H1 (cell line): Measurements from ENCODE around the gene PTPN12. TPM values are rescaled to one million over a fixed set of nuclear protein-coding genes. Genes with fewer than 3 reads are reported as not detected.

ENCODE experiments used
- CTCF ChIA-PET: fragments of 300-600 bp; sonication (Branson Sonifier 250); formaldehyde crosslinking; loops from one replicate; lab custom pipeline; 2021; ENCODE audit not compliant: partially characterized antibody; lab: Charles Lee
- POLR2A ChIA-PET: fragments of 300-600 bp; sonication (Branson Sonifier 250); formaldehyde crosslinking; loops from one replicate; lab custom pipeline; 2021; ENCODE audit warnings: inconsistent platforms; ENCODE audit not compliant: partially characterized antibody; lab: Charles Lee
- DNase-seq, 2 experiments: peaks; one replicate each; pipeline versions ENCODE4 v3.0.0 to v3.0.0-alpha.2; 2010 to 2022; ENCODE audit warnings: low spot score in 2 of 2, low read depth in 1 of 2, mixed read lengths in 1 of 2
- FAIRE-seq: peaks from 2 replicates; lab custom pipeline; 2011; peaks lifted over from hg19 to GRCh38; lab: Jason Lieb, UNC
- H2AFZ ChIP-seq: 2 replicates; pipeline ENCODE4 v1.8.1; 2012; ENCODE audit warnings: low read length, inconsistent platforms
- H2AK5ac ChIP-seq: 2 replicates; pipeline ENCODE4 v1.6.1; 2013; ENCODE audit warnings: low read depth, low read length
- H2BK120ac ChIP-seq: replicated peaks from 2 replicates; pipeline ENCODE3; 2013; ENCODE audit warnings: low read depth, low read length, inconsistent platforms
- H2BK12ac ChIP-seq: 2 replicates; pipeline ENCODE4 v1.6.1; 2013; ENCODE audit warnings: low read depth, low read length
- H2BK15ac ChIP-seq: 2 replicates; pipeline ENCODE4 v1.6.1; 2013; ENCODE audit warnings: low read length
- H2BK20ac ChIP-seq: 2 replicates; pipeline ENCODE4 v1.6.1; 2013; ENCODE audit warnings: low read length
- H2BK5ac ChIP-seq: 2 replicates; pipeline ENCODE4 v1.6.1; 2013; ENCODE audit warnings: low read depth, low read length
- H3K14ac ChIP-seq: 2 replicates; pipeline ENCODE4 v1.6.1; 2013; ENCODE audit warnings: inconsistent platforms; ENCODE audit not compliant: insufficient read length
- H3K18ac ChIP-seq: 2 replicates; pipeline ENCODE4 v1.6.1; 2013; ENCODE audit warnings: low read length; ENCODE audit errors: extremely low read depth
- H3K23ac ChIP-seq: 2 replicates; pipeline ENCODE4 v1.6.1; 2013; ENCODE audit warnings: inconsistent platforms; ENCODE audit not compliant: insufficient read length
- H3K23me2 ChIP-seq: 2 replicates; pipeline ENCODE4 v1.6.1; 2013; ENCODE audit warnings: low read depth, low read length
- H3K27ac ChIP-seq: 2 replicates; pipeline ENCODE4 v1.6.1; 2011; ENCODE audit warnings: low read depth, low read length, inconsistent platforms
- H3K27me3 ChIP-seq, 4 experiments: replicated peaks in 1 of 4; 1 replicate in 1 of 4; 2 replicates in 3 of 4; pipeline versions ENCODE4 v1.6.1 to v1.8.1; 2011 to 2013; ENCODE audit warnings: low read length in 3 of 4, mild to moderate bottlenecking in 3 of 4, inconsistent platforms in 2 of 4, mixed read lengths in 2 of 4, moderate library complexity in 1 of 4; ENCODE audit not compliant: control insufficient read depth in 3 of 4, insufficient read depth in 3 of 4; ENCODE audit errors: extremely low read depth in 1 of 4
- H3K36me3 ChIP-seq, 4 experiments: 2 replicates each; pipeline versions ENCODE4 v1.6.1 to v1.8.1; 2011 to 2013; ENCODE audit warnings: mild to moderate bottlenecking in 4 of 4, low read length in 3 of 4, moderate library complexity in 2 of 4, control low read depth in 1 of 4, inconsistent platforms in 1 of 4; ENCODE audit not compliant: insufficient read depth in 4 of 4, control insufficient read depth in 2 of 4
- H3K4ac ChIP-seq: replicated peaks from 2 replicates; pipeline ENCODE3; 2013; ENCODE audit warnings: low read length, low read depth, mixed read lengths, inconsistent platforms; ENCODE audit not compliant: insufficient read length
- H3K4me1 ChIP-seq, 4 experiments: replicated peaks in 1 of 4; 1 replicate in 1 of 4; 2 replicates in 3 of 4; pipeline versions ENCODE4 v1.6.1 to v1.8.1; 2011 to 2013; ENCODE audit warnings: low read length in 3 of 4, inconsistent platforms in 2 of 4, mixed read lengths in 1 of 4; ENCODE audit not compliant: insufficient read depth in 4 of 4, control insufficient read depth in 3 of 4
- H3K4me2 ChIP-seq, 2 experiments: 2 replicates each; pipeline versions ENCODE4 v1.6.1 to v1.8.1; 2011 to 2013; ENCODE audit warnings: low read depth in 2 of 2, low read length in 2 of 2, control low read depth in 1 of 2, inconsistent platforms in 1 of 2, mild to moderate bottlenecking in 1 of 2; ENCODE audit not compliant: insufficient read depth in 1 of 2
- H3K4me3 ChIP-seq, 4 experiments: fragments of 200-600, 300-600 bp in 1 of 4; sonication (generic), shearing (Covaris generic), sonication (Bioruptor Twin) in 1 of 4; 2 replicates each; pipeline versions ENCODE4 v1.5.1 to v1.8.1; 2011 to 2016; ENCODE audit warnings: low read length in 4 of 4, low read depth in 3 of 4, control low read depth in 2 of 4, inconsistent platforms in 2 of 4, mild to moderate bottlenecking in 2 of 4, mixed read lengths in 1 of 4, moderate library complexity in 1 of 4; ENCODE audit not compliant: insufficient read depth in 2 of 4; ENCODE audit errors: extremely low read depth in 1 of 4
- H3K56ac ChIP-seq: replicated peaks from 2 replicates; pipeline ENCODE3; 2013; ENCODE audit warnings: low read depth, mild to moderate bottlenecking, mixed read lengths, low read length, inconsistent platforms; ENCODE audit not compliant: insufficient read length
- H3K79me1 ChIP-seq: 2 replicates; pipeline ENCODE4 v1.6.1; 2013; ENCODE audit warnings: low read depth, low read length, control low read depth
- H3K79me2 ChIP-seq, 2 experiments: 2 replicates each; pipeline versions ENCODE4 v1.6.1 to v1.8.1; 2012 to 2013; ENCODE audit warnings: low read length in 2 of 2, mild to moderate bottlenecking in 2 of 2, inconsistent platforms in 1 of 2; ENCODE audit not compliant: insufficient read depth in 2 of 2, control insufficient read depth in 1 of 2
- H3K9ac ChIP-seq, 4 experiments: replicated peaks in 1 of 4; 1 replicate in 1 of 4; 2 replicates in 3 of 4; pipeline versions ENCODE4 v1.6.1 to v1.8.1; 2011 to 2013; ENCODE audit warnings: low read depth in 3 of 4, low read length in 3 of 4, control low read depth in 2 of 4, mild to moderate bottlenecking in 2 of 4, moderate library complexity in 2 of 4, inconsistent platforms in 1 of 4; ENCODE audit errors: extremely low read depth in 1 of 4
- H3K9me3 ChIP-seq, 2 experiments: 2 replicates each; pipeline versions ENCODE4 v1.6.1 to v1.8.1; 2012 to 2013; ENCODE audit warnings: mild to moderate bottlenecking in 2 of 2, moderate library complexity in 2 of 2, control low read depth in 1 of 2, inconsistent platforms in 1 of 2, low read depth in 1 of 2, low read length in 1 of 2, mixed read lengths in 1 of 2; ENCODE audit not compliant: insufficient read depth in 2 of 2
- H4K20me1 ChIP-seq, 2 experiments: replicated peaks in 1 of 2; 2 replicates each; pipeline versions ENCODE3 to v1.8.1; 2011 to 2013; ENCODE audit warnings: inconsistent platforms in 2 of 2, low read length in 2 of 2, mild to moderate bottlenecking in 1 of 2; ENCODE audit not compliant: insufficient read depth in 2 of 2, control insufficient read depth in 1 of 2
- H4K5ac ChIP-seq: 2 replicates; pipeline ENCODE4 v1.6.1; 2013; ENCODE audit warnings: low read length, low read depth, mixed read lengths, inconsistent platforms; ENCODE audit not compliant: insufficient read length
- H4K8ac ChIP-seq: 2 replicates; pipeline ENCODE4 v1.8.0; 2013; ENCODE audit warnings: mild to moderate bottlenecking, moderate library complexity, low read length, inconsistent platforms; ENCODE audit not compliant: insufficient read depth; ENCODE audit errors: extremely low read depth
- H4K91ac ChIP-seq: replicated peaks from 2 replicates; pipeline ENCODE3; 2013; ENCODE audit warnings: low read length, mixed read lengths, inconsistent platforms; ENCODE audit not compliant: insufficient read length
- EGR1 ChIP-seq: IDR thresholded peaks from 2 replicates; pipeline ENCODE4 v1.6.1; 2011; ENCODE audit warnings: low read depth, low read length, borderline replicate concordance
- RFX5 ChIP-seq: IDR thresholded peaks from 2 replicates; pipeline ENCODE4 v1.6.1; 2011; ENCODE audit warnings: low read depth, low read length, improper control_type of control experiment, borderline replicate concordance
- SAP30 ChIP-seq: fragments of 300-600 bp; sonication (generic); IDR thresholded peaks from 2 replicates; pipeline ENCODE4 v1.7.1; 2012; ENCODE audit warnings: low read length, moderate library complexity, mild to moderate bottlenecking, inconsistent platforms; ENCODE audit not compliant: insufficient read depth, insufficient replicate concordance
- SIRT6 ChIP-seq: IDR thresholded peaks from one replicate; pipeline ENCODE4 v1.7.1; 2012; ENCODE audit warnings: low read length, inconsistent platforms
- SIX5 ChIP-seq: IDR thresholded peaks from 2 replicates; pipeline ENCODE4 v1.6.1; 2011; ENCODE audit warnings: mild to moderate bottlenecking, low read depth, low read length
- SP2 ChIP-seq: IDR thresholded peaks from 2 replicates; pipeline ENCODE4 v1.6.1; 2012; ENCODE audit warnings: mild to moderate bottlenecking, low read length, inconsistent platforms
- ZNF274 ChIP-seq: IDR thresholded peaks from 2 replicates; pipeline ENCODE4 v1.7.0; 2012; ENCODE audit warnings: low read length, borderline replicate concordance; ENCODE audit errors: extremely low read depth
- polyA plus RNA-seq, 7 experiments: library from polyadenylated mRNA; depleted of rRNA in 3 of 7; stranded (reverse) in 5 of 7; unstranded in 2 of 7; fragments of >200 nt in 5 of 7; fragments of 200-250 nt in 2 of 7; gene quantifications; 1 replicate in 5 of 7; 2 replicates in 1 of 7; 4 replicates in 1 of 7; pipeline versions ENCODE4 v1.2.1 to v1.2.3, GENCODE V29; 2011 to 2013; ENCODE audit warnings: missing spikeins in 2 of 7, mixed read lengths in 2 of 7
- total RNA-seq: library from RNA; stranded (reverse); fragmentation: NEBNext Ultra II Directional; extraction: Animal tissue kit (Norgen Biotek cat#: 25700); gene quantifications from 2 replicates; pipeline ENCODE4 v1.2.1, GENCODE V29; 2021

The PTPN12 gene
- total and polyA plus RNA-seq, 2 of the 8 experiments (the other 6 are each of a cell fraction or from before 2014, with no cell fraction given): 39.7 to 132 TPM

DNA sequence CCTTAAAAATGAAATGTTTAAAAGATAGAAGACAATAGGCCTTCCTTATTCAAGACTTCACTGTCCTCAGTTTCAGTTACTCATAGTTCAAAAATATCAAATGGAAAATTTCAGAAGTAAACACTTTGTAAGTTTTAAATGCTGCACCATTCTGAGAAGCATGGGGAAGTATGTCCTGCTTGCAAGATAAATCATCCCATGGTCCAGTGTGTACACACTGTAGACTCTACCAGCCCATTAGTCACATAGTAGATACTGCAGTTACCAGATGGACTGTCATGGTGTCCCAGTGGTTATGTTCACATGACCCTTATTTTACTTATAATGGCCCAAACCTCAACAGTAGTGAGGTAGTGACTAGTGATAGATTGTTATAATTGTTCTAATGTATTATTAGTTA, 69.5 kb downstream of the PTPN12 start:
- Histone ChIP-seq H4K8ac (no peak overlapping the region), H3K9me3 (no peaks in the 10 kb centered on the region), H3K14ac (no peak overlapping the region), H3K79me1 (no peaks in the 10 kb centered on the region), H3K79me2 (no peaks in the 10 kb centered on the region), H3K23ac (no peak overlapping the region), H2AFZ (no peak overlapping the region), H2BK12ac (no peak overlapping the region), H3K27me3 (no peaks in the 10 kb centered on the region), H3K9ac (no peak overlapping the region), H3K4me3 (no peak overlapping the region), H3K56ac (no peak overlapping the region), H4K91ac (no peak overlapping the region), H4K5ac (no peak overlapping the region), H2BK15ac (no peak overlapping the region), H2BK5ac (no peak overlapping the region), H3K27ac (no peak overlapping the region), H3K23me2 (no peaks in the 10 kb centered on the region), H3K4me1 (no peaks in the 10 kb centered on the region), H3K36me3 (peaks cover 0 to 48% (median 15%) of the 10 kb centered on the region in 4 experiments; a peak in 6 of 8 replicates), H2AK5ac (no peak overlapping the region), H4K20me1 (peaks cover 0 to 2% of the 10 kb centered on the region in 2 experiments), H3K4ac (no peak overlapping the region), H2BK20ac (no peak overlapping the region), H3K4me2 (no peak overlapping the region), H3K18ac (no peak overlapping the region), H2BK120ac (no peak overlapping the region)
- TF ChIP-seq SP2 (no peak), RFX5 (no peak), SAP30 (no peak), SIX5 (no peak), SIRT6 (no peak), ZNF274 (no peak), EGR1 (no peak)
- DNase-seq (no peak), FAIRE-seq (no peak)
- CTCF ChIA-PET: no interaction called here
- POLR2A ChIA-PET: no interaction called here
